GM11168 (cell line): ENCODE results near the gene MMP25.
"Not testable (repeated sequence)": the region's sequence is repeated elsewhere in the genome, so short reads cannot be mapped to it uniquely, and the experiment has no call there.

Source experiments
- in situ Hi-C: fragments of 300-500 bp; cut with MboI; formaldehyde crosslinking; loops from one replicate; pipeline ENCODE4 v1.12.0; 2022; ENCODE audit warnings: low sequenced_read_pairs; ENCODE audit not compliant: unreplicated experiment

MMP25 gene

DNA sequence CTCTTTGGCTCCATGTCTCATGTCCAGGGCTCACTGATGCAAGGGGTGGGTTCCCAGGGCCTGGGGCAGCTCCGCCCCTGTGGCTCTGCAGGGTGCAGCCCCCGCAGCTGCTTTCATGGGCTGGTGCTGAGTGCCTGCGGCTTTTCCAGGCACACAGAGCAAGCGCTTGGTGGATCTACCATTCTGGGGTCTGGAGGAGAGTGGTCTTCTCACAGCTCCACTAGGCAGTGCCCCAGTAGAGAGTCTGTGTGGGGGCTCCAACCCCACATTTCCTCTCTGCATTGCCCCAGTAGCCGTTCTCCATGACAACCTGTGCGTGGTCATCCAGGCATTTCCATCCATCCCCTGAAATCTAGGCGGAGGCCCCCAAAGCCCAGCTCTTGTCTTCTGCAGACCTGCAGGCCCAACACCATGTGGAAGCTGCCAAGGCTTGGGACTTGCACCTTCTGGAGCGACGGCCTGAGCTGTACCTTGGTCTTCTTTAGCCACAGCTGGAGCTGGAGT is 24.3 kb downstream of the MMP25 start:
- in situ Hi-C loops, result no loop called here

DNA sequence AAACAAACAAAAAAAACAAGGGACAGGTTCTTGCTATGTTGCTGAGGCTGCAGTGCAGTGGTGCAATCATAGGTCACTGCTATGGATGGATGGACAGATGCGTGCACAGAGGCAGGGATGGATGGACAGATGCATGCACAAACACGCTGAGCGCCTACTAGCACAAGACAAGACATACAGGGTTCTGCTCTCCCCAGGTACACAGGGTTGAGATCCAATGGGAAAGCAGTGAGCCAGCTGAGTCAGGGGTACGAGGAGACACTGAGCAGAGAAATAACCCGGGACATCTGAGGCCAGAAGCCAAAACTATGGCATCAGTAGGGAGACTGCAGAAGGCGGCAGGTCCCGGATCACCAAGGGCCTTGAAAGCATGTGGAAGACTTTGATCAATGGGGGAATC is 25.3 kb downstream of the MMP25 start:
- in situ Hi-C loops, result no loop called here

DNA sequence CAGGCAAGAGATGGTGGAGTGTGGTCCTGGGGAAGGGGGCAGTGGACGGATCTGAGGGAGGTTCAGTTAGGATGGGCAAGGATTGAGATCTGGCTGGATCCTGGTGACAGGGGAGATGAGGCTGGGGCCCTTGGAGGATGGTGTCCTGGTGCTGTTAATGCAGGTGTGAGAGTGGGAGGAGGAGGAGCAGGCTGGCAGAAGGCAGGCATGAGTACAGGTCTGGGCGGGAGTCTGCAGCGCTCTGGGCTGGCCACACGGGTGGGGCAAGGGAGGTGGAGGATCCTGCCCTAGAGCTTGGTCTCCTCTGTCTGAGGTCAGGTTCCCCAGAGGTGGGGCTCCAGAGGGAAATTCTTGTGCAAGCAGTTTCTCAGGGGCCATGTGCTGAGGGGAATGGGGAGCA is 25.8 kb downstream of the MMP25 start:
- in situ Hi-C loops, result not testable (repeated sequence)

DNA sequence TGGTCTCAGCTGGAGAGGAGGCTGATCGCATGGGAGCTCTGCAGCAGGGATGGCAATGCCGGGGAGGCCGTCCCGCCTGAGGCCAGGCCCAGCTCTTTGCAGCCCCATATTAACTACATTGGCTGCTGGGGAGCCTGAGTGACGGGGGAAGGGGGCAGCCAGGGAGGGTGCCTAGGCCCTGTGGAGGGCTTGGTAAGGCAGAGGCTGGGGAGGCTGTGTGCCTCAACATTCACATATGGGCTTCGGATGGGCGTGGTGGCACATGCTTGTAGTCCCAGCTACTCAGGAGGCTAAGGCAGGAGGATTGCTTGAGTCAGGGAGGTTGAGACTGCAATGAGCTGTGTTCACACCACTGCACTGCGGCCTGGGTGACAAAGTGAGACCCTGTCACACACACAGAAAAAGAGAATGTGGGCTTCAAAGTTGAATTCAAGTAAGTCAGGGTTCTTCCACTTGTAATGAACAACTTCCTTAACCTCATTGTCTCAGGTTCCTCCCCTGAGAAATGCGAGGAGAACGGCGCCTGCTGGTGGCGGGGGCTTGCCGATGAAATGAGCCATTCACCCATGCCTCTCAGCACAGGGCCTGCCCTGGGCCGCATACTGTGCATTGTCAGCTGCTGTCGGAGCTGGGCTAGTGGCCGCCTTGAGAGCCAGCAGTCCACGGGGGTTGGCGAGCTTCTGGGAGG is 26.4 kb downstream of the MMP25 start:
- in situ Hi-C loops, result not testable (repeated sequence)

DNA sequence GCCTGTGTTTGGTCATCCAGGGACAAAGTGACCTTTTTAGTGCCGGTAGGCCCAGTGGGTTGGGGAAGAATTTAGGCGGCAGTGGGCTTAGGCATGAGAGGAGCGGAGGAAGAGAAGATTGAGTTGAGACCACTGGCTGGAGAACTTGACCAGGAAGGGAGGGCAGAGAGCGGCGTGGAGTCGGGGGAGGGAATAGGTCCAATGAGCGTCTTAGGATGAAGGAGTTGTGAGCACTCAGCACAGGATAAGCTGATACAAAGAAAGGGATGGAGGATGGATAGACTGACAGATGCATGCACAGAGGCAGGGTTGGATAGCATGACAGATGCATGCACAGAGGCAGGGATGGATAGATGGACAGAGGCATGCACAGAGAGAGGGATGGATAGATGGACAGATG is 27.1 kb downstream of the MMP25 start:
- in situ Hi-C loops, result no loop called here

DNA sequence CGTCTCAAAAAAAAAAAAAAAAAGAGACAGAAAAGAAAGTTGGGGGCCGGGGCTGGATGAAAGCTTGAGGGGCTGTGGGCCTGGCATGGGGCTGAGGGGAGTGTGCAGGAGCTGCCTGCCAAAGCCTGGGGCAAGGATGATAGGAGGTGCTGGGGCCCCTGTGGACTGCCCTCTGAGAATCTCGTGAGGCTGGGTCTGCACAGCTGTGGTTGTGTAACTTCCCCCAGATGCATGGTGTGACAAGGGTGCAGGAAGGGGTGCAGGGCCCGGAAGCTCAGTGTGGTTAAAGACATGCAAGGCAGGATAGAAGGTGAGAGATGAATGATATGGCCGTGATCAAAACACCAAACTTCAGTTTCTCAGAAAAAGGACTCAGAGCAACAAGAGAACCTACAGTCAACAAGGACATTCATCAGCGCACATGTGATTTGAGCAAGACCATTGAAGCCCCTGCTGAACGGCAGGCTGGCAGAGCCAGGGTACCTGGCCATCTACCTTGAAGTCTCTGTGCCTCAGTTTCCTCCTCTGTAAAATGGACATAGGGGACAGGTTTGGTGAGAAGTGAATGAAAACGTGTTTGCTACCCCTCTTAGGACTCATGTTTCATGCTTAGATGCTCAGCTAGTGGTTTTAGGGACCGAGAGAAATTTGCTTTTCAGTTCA is 28.6 kb downstream of the MMP25 start:
- in situ Hi-C loops, result no loop called here

DNA sequence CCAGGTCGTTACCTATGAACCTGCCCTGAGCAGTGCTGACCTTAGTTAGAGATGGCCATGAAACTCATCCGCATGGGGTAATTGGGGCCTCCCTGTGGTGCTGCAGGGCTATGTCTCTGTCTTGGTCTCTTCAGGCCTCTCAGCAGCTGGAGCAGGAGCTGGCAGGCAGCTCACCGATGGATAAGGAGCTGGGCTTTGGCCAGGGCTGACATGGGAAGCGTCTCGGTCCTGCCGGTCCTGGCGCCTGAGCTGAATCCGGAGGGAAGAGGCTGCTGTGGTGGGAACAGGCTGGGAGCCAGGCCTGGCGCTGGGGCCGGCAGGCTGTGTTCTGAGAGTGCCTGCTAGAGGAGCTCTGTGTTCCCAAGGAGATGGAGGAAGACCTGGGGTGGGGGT is 29.2 kb downstream of the MMP25 start:
- in situ Hi-C loops, result no loop called here

DNA sequence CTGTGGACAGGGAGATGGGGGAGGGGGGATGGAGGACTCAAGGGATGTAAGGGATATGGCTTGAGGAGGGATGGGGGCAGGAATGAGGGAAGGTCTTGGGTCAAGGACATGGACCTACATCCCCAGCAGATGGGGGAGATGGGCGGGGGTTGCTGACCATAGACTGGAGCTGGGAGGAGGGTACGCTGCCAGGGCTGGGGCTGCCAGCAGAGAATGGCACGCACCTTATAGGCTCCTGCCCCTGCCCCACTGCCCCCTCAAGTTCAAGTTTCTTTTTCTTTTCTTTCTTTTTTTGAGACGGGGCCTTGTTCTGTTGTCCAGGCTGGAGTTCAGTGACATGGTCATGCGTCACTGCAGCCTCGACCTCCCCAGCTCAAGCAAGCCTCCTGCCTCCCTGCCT is 29.6 kb downstream of the MMP25 start:
- in situ Hi-C loops, result not testable (repeated sequence)

DNA sequence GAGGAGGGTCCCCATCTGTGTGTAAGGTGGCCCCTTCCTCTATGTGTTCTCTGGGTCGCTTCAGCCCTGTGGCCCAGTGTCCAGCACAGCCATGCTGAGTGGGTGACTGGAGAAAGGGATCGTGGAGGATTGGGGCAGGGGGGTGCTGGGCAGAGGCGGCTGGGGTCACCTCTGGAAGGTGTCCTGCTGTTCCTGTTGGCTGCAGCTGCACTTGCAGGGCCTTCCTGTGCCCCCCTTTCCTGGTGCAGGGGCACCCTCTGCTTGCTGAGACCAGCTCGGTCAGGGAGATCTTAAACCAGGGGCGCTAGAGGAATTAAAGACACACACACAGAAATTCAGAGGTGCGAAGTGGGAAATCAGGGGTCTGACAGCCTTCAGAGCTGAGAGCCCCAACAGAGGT is 30.2 kb downstream of the MMP25 start:
- in situ Hi-C loops, result no loop called here

DNA sequence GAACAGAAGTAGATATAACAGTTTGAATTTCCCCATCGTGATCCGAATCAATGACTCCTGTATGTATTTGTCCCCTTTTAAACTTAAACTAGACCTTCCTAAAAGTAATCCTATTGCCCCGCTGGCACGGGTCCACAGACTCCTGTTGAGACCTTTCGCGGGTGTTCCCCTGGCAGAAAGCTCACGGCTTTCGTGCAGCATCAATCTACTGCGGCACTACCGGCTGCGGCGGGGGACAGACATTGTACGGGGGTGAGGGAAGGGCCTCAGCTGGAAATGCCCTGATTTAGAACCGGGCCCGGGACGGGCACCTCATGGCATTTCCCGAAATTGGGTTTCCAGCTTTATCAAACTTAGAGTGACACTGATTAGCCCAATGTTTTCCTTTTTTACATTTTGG is 33.7 kb downstream of the MMP25 start:
- in situ Hi-C loops, result no loop called here

DNA sequence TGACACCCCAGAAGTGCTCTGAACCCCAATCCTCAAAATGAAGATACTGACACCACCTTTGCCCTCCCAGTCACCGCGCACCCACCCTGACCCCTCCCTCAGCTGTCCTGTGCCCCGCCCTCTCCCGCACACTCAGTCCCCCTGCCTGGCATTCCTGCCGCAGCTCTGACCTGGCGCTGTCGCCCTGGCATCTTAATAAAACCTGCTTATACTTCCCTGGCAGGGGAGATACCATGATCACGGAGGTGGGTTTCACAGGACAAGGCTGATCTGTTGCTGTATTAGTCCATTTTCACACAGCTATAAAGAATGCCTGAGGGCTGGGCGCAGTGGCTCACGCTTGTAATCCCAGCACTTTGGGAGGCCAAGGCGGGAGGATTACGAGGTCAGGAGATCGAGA is 35.6 kb downstream of the MMP25 start:
- in situ Hi-C loops, result not testable (repeated sequence)

DNA sequence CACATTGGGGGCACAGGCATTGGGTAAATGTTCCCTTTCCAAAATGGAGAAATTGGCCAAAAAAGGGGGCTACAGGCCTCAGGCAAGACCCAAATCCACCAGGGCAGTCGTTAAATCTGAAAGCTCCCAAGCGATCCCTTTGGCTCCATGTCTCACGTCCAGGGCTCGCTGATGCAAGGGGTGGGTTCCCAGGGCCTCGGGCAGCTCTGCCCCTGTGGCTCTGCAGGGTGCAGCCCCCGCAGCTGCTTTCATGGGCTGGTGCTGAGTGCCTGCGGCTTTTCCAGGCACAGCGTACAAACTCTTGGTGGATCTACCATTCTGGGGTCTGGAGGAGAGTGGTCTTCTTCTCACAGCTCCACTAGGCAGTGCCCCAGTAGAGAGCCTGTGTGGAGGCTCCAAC is 37.0 kb downstream of the MMP25 start:
- in situ Hi-C loops, result not testable (repeated sequence)

DNA sequence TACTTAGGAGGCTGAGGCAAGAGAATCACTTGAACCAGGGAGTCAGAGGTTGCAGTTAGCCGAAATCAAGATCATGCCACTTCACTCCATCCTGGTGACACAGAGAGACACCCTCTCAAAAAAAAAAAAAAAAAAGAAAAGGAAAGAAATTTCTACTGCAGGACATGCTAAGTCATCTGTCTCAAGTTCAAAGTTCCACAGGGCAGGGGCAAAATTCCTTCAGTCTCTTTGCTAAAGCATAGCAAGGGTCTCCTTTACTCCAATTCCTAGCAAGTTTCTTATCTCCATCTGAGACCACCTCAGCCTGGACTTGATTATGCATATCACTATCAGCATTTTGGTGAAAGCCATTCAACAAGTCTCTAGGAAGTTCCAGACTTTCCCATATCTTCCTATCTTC is 38.1 kb downstream of the MMP25 start:
- in situ Hi-C loops, result no loop called here

DNA sequence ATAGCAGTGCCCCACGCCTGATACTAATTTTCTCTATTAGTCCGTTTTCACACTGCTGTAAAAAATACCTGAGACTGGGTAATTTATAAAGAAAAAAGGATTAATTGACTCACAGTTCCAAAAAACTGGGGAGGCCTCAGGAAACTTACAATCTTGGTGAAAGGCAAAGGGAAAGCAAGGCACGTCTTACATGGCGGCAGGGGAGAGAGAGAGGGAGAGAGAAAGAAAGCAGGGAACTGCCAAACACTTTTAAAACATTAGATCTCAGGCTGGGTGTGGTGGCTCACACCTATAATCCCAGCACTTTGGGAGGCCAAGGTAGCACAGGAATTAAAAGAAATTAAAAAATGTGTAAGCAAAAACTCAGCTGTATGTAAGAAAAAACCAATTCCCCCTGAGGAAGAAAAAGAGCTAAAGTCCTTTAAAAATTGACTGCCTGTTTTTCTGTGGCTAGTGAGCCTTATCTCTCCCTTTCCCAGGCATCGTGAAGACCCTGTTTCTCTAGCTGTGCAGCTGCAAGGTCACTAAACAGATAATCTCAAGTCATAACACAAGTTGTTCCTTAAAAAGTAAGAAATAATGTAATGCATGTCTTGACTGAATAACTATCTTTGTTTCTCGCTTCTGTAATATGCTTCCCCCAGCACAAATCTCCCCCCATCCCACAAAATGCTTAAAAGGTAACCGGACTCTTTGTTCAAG is 38.8 kb downstream of the MMP25 start:
- in situ Hi-C loops, result no loop called here

DNA sequence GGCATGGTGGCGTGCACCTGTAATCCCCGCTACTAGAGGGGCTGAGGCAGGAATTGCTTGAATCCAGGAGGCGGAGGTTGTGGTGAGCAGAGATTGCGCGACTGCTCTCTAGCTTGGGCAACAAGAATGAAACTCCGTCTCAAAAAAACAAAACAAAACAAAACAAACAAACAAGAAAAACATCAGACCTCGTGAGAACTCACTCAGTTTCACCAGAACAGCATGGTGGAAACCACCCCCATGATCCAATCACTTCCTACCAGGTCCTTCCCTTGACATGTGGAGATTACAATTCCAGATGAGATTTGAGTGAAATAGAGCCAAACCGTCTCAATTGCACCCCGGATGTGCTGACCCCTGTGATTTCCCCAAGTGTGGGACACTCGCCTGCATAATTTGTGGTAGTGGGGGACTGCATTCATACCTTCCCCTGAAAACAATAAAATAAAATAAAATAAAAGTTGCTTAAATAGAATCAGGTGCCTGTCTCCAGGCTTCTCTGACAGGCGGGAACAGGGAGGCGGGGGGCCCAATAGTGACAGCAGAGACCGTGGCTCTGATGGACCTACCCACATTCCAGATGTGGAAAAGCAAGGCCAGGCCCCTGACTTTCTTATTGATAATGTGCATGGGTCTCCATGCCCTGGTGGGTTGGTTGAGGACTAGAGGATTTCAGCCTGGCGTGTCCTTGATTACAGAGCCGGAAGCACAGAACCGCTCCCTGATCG is 39.7 kb downstream of the MMP25 start:
- in situ Hi-C loops, result no loop called here

DNA sequence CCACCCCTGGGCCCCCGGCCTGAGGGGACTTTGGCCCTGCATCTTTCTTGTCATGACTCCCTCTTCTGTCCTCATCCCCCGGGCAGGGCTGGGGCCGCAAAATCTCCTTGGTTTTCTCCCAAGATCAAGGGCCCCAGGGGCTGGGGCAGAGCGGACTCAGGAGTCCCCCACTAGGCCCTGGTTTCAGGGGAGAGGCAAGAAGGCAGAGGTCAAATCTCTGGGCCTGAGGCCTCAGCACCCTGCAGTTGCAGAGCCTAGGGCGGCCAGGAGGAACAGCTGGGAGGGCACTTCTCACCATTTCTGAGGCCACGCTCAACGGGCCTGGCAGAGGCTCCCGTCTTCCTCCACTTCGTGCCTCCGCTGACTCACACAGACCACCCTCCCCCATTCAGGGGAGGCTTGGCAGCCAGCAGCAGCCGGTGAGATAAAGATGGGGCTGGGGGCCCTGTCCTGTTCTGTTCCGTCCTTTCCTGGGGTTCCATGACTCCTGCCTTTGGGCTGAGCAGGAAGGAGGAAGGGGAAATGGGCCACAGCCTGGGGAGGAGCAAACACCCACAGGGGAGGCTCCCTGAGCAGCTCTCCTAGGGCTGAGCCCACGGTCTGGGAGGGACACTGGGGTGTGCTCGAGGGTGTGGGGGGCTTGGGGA is 40.4 kb downstream of the MMP25 start:
- in situ Hi-C loops, result no loop called here

DNA sequence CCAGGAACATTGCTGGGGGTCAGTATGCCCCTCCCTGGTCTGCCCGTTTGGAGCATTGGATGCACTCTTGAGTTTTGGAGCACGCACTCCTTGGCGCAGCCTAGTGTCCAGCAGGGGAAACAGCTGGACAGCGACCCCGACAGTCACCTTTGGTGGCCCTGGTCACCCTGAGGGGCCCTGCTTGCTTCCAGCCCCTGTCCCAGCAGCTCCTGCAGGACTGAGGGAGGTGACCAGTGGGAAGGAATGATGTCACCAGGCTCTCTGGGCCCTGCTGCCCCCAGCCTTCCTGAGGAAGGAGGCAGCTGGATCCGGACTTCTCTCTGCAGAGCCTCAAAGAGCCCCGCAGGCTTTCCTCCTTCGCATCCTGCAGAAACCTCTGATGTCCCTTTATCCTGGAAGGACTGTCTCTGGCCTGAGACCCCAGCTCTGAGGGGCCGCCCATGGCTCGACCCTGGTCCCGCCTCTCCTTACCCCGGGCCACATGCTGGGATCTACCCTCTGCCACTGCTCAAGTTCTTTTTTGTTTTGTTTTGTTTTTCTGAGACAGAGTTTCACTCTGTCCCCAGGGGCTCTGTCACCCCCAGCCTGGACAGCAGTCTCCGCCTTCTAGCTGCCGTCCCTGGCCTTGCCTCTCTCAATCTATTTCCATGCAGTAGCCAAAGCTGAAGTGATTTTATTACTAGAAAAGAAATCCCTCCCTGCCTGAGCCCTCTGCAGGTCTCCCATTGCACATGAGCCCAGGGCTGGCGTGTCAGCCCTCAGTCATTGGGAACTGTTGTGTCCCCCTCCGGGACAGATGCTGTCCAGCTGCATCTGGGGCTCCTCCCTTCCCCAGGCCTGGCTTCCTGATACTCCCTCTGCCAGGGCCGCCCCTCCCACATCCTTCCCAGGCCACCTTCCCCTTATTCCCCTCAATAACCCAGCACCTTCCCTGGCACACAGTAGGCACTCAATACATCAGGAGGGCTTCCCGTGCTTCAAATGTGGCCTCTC is 41.2 kb downstream of the MMP25 start:
- in situ Hi-C loops, result no loop called here

DNA sequence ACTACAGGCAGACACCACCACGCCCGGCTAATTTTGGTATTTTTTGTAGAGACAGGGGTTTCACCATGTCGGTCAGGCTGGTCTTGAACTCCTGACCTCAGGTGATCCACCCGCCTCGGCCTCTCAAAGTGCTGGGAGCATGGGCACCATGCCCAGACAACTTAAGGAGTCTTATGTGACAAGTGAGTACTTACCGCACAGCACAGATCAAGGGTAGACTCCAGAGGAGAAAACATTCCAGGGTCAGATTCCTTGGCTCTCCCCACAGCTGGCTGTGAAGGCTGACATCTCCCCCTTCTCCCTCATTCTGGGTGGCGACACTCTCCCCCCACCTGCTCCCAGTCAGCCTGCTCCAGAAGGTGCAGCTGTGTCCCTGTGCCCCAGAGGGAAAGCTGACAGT is 42.1 kb downstream of the MMP25 start:
- in situ Hi-C loops, result no loop called here
